ENCODE data around the gene MYOG.

DNA sequence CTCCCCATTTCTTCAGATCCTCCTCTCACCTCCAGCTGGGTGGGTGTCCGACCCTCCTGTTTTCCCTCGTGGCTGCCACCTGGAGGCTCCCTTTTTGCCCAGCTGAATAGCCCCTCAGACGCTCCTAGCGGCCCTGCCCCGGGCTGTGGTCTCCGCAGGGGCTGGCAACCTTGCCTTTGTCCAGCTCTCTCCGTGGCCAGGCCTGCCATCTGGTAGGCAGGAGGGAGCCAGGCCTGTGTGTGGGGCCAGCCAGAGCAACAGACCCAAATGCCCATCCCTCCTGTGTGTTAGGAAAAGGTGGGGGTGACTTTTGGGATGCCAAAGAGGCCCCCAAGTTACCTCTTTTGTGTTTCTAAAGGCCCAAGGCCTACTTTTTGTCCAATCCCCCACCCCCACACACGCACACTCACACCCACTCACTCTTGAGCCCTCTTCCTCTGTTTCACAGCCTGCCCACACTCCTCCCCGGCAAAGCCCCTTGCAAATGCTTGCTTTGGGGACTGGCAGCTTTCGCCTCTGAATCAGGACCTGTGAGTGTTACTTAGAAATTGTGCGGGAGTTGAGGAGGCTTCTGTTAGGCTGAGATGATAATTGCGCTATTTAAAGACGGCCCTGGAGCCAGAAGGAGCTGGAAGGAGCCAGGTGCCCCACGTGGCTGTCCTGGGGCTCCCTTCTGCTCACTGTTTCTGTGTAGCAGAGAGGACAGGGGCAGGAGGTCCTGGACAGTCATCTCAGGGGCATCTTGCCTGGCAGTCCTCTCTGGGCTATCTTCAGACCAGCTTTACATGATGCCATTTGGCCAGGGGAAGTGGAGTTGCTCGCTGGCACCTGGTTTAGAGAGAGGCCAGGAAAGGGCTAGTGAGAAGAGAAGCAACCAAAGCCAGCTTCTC, 50.5 kb downstream of the MYOG start:
- TF ChIP-seq, protein P1, sequence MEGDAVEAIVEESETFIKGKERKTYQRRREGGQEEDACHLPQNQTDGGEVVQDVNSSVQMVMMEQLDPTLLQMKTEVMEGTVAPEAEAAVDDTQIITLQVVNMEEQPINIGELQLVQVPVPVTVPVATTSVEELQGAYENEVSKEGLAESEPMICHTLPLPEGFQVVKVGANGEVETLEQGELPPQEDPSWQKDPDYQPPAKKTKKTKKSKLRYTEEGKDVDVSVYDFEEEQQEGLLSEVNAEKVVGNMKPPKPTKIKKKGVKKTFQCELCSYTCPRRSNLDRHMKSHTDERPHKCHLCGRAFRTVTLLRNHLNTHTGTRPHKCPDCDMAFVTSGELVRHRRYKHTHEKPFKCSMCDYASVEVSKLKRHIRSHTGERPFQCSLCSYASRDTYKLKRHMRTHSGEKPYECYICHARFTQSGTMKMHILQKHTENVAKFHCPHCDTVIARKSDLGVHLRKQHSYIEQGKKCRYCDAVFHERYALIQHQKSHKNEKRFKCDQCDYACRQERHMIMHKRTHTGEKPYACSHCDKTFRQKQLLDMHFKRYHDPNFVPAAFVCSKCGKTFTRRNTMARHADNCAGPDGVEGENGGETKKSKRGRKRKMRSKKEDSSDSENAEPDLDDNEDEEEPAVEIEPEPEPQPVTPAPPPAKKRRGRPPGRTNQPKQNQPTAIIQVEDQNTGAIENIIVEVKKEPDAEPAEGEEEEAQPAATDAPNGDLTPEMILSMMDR (IDR thresholded peaks at IDR 0.05 in 2 of 3, conservative IDR thresholded peaks at IDR 0.05 in 1 of 3; ENCODE audit: control insufficient read depth in 2 of 3, extremely low read depth in 1 of 3, insufficient read depth in 1 of 3, low read depth in 3 of 3, low read length in 3 of 3), result no peak
- TF ChIP-seq, protein P2, sequence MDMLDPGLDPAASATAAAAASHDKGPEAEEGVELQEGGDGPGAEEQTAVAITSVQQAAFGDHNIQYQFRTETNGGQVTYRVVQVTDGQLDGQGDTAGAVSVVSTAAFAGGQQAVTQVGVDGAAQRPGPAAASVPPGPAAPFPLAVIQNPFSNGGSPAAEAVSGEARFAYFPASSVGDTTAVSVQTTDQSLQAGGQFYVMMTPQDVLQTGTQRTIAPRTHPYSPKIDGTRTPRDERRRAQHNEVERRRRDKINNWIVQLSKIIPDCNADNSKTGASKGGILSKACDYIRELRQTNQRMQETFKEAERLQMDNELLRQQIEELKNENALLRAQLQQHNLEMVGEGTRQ (IDR thresholded peaks at IDR 0.05; ENCODE audit: borderline replicate concordance, low read depth, low read length), result no peak
- TF ChIP-seq, protein P3, sequence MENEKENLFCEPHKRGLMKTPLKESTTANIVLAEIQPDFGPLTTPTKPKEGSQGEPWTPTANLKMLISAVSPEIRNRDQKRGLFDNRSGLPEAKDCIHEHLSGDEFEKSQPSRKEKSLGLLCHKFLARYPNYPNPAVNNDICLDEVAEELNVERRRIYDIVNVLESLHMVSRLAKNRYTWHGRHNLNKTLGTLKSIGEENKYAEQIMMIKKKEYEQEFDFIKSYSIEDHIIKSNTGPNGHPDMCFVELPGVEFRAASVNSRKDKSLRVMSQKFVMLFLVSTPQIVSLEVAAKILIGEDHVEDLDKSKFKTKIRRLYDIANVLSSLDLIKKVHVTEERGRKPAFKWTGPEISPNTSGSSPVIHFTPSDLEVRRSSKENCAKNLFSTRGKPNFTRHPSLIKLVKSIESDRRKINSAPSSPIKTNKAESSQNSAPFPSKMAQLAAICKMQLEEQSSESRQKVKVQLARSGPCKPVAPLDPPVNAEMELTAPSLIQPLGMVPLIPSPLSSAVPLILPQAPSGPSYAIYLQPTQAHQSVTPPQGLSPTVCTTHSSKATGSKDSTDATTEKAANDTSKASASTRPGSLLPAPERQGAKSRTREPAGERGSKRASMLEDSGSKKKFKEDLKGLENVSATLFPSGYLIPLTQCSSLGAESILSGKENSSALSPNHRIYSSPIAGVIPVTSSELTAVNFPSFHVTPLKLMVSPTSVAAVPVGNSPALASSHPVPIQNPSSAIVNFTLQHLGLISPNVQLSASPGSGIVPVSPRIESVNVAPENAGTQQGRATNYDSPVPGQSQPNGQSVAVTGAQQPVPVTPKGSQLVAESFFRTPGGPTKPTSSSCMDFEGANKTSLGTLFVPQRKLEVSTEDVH (IDR thresholded peaks at IDR 0.05; ENCODE audit: low read depth, partially characterized antibody), result no peak
- TF ChIP-seq POLR2A (IDR thresholded peaks at IDR 0.05; ENCODE audit: low read depth, low read length) (no peak), SMC3 (IDR thresholded peaks at IDR 0.05; ENCODE audit: borderline replicate concordance, low read length) (no peak), SRF (IDR thresholded peaks at IDR 0.05; ENCODE audit: low read depth in 2 of 2, low read length in 2 of 2) (no peak), EZH2 (IDR thresholded peaks at IDR 0.05; ENCODE audit: borderline replicate concordance, control insufficient read depth, low read depth, low read length) (no peak), FOS (IDR thresholded peaks at IDR 0.05; ENCODE audit: borderline replicate concordance, extremely low read depth, insufficient read length) (no peak), TAF1 (IDR thresholded peaks at IDR 0.05; ENCODE audit: borderline replicate concordance, low read depth, low read length) (no peak), CHD2 (IDR thresholded peaks at IDR 0.05; ENCODE audit: borderline replicate concordance, low read depth, low read length) (no peak)
- TF ChIP-seq, protein P4, sequence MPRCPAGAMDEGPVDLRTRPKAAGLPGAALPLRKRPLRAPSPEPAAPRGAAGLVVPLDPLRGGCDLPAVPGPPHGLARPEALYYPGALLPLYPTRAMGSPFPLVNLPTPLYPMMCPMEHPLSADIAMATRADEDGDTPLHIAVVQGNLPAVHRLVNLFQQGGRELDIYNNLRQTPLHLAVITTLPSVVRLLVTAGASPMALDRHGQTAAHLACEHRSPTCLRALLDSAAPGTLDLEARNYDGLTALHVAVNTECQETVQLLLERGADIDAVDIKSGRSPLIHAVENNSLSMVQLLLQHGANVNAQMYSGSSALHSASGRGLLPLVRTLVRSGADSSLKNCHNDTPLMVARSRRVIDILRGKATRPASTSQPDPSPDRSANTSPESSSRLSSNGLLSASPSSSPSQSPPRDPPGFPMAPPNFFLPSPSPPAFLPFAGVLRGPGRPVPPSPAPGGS (IDR thresholded peaks at IDR 0.05; ENCODE audit: borderline replicate concordance, insufficient read depth, low read depth, low read length, poor library complexity, severe bottlenecking), result no peak
- TF ChIP-seq, protein P5, sequence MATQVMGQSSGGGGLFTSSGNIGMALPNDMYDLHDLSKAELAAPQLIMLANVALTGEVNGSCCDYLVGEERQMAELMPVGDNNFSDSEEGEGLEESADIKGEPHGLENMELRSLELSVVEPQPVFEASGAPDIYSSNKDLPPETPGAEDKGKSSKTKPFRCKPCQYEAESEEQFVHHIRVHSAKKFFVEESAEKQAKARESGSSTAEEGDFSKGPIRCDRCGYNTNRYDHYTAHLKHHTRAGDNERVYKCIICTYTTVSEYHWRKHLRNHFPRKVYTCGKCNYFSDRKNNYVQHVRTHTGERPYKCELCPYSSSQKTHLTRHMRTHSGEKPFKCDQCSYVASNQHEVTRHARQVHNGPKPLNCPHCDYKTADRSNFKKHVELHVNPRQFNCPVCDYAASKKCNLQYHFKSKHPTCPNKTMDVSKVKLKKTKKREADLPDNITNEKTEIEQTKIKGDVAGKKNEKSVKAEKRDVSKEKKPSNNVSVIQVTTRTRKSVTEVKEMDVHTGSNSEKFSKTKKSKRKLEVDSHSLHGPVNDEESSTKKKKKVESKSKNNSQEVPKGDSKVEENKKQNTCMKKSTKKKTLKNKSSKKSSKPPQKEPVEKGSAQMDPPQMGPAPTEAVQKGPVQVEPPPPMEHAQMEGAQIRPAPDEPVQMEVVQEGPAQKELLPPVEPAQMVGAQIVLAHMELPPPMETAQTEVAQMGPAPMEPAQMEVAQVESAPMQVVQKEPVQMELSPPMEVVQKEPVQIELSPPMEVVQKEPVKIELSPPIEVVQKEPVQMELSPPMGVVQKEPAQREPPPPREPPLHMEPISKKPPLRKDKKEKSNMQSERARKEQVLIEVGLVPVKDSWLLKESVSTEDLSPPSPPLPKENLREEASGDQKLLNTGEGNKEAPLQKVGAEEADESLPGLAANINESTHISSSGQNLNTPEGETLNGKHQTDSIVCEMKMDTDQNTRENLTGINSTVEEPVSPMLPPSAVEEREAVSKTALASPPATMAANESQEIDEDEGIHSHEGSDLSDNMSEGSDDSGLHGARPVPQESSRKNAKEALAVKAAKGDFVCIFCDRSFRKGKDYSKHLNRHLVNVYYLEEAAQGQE (IDR thresholded peaks at IDR 0.05; ENCODE audit: low read depth, low read length), result no peak
- TF ChIP-seq, protein P6, sequence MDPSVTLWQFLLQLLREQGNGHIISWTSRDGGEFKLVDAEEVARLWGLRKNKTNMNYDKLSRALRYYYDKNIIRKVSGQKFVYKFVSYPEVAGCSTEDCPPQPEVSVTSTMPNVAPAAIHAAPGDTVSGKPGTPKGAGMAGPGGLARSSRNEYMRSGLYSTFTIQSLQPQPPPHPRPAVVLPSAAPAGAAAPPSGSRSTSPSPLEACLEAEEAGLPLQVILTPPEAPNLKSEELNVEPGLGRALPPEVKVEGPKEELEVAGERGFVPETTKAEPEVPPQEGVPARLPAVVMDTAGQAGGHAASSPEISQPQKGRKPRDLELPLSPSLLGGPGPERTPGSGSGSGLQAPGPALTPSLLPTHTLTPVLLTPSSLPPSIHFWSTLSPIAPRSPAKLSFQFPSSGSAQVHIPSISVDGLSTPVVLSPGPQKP (IDR thresholded peaks at IDR 0.05; ENCODE audit: low read depth, low read length), result no peak
